HepG2 (cell line): ENCODE data around the gene CCDC38. TPM values are rescaled to one million over a fixed set of nuclear protein-coding genes. Genes with fewer than 3 reads are reported as not detected.

Experiments
- ARNTL ChIP-seq: sonication (generic); formaldehyde crosslinking; IDR thresholded peaks from 2 replicates; pipeline ENCODE4 v1.4.0; 2020; ENCODE audit warnings: mild to moderate bottlenecking, missing genetic modification reagents
- ATF1 ChIP-seq: IDR thresholded peaks from 2 replicates; pipeline ENCODE4 v1.6.1; 2016; ENCODE audit warnings: mild to moderate bottlenecking, control low read depth
- ELF1 ChIP-seq: sonication (generic); formaldehyde crosslinking; IDR thresholded peaks from 2 replicates; pipeline ENCODE4 v1.4.0; 2020; ENCODE audit warnings: missing genetic modification reagents
- GTF2F1 ChIP-seq: fragments of 150-350 bp; IDR thresholded peaks from 2 replicates; pipeline ENCODE4 v1.6.1; 2014; ENCODE audit warnings: low read length
- KDM5A ChIP-seq: fragments of 200-600 bp; sonication (generic); IDR thresholded peaks from 2 replicates; pipeline ENCODE4 v1.7.0; 2018; ENCODE audit warnings: antibody characterized with exemption, mild to moderate bottlenecking, low read length, borderline replicate concordance
- MLLT10 ChIP-seq: sonication (generic); formaldehyde crosslinking; IDR thresholded peaks from 2 replicates; pipeline ENCODE4 v1.4.0; 2020; ENCODE audit warnings: missing genetic modification reagents
- MNT ChIP-seq: fragments of 450-650 bp; IDR thresholded peaks from 2 replicates; pipeline ENCODE4 v1.6.1; 2016
- NFE2 ChIP-seq: sonication (generic); formaldehyde crosslinking; IDR thresholded peaks from 2 replicates; pipeline ENCODE4 v1.4.0; 2020; ENCODE audit warnings: missing genetic modification reagents
- NFRKB ChIP-seq: fragments of 450-650 bp; IDR thresholded peaks from 2 replicates; pipeline ENCODE4 v1.6.1; 2017
- NFYB ChIP-seq: sonication (generic); formaldehyde crosslinking; IDR thresholded peaks from 2 replicates; pipeline ENCODE4 v1.4.0; 2020; ENCODE audit warnings: missing genetic modification reagents
- NFYC ChIP-seq: IDR thresholded peaks from 2 replicates; pipeline ENCODE4 v1.6.1; 2016; ENCODE audit warnings: missing genetic modification reagents, missing compliant biosample characterization
- PAWR ChIP-seq: sonication (generic); formaldehyde crosslinking; IDR thresholded peaks from 2 replicates; pipeline ENCODE4 v1.4.0; 2020; ENCODE audit warnings: missing genetic modification reagents, mild to moderate bottlenecking, borderline replicate concordance
- PBX3 ChIP-seq: sonication (generic); formaldehyde crosslinking; IDR thresholded peaks from 2 replicates; pipeline ENCODE4 v1.8.1; 2023; ENCODE audit warnings: missing genetic modification reagents, inconsistent platforms, borderline replicate concordance
- PRDM15 ChIP-seq: sonication (generic); formaldehyde crosslinking; IDR thresholded peaks from 2 replicates; pipeline ENCODE4 v1.4.0; 2020; ENCODE audit warnings: missing genetic modification reagents
- PTBP1 ChIP-seq: fragments of 200-400 bp; formaldehyde crosslinking; IDR thresholded peaks from 2 replicates; pipeline ENCODE4 v1.6.1; 2018; ENCODE audit warnings: low read length, low read depth; ENCODE audit not compliant: poor library complexity, severe bottlenecking
- SKI ChIP-seq: fragments of 450-650 bp; IDR thresholded peaks from one replicate; pipeline ENCODE4 v1.6.1; 2018; ENCODE audit warnings: mild to moderate bottlenecking; ENCODE audit not compliant: partially characterized antibody
- TEAD3 ChIP-seq: optimal IDR thresholded peaks from 2 replicates; pipeline ENCODE3; 2016; ENCODE audit warnings: borderline replicate concordance
- THAP11 ChIP-seq: IDR thresholded peaks from 2 replicates; pipeline ENCODE4 v1.6.1; 2016; ENCODE audit warnings: missing biosample characterization, missing genetic modification reagents
- YEATS2 ChIP-seq: sonication (generic); formaldehyde crosslinking; IDR thresholded peaks from 2 replicates; pipeline ENCODE4 v1.4.0; 2020; ENCODE audit warnings: missing genetic modification reagents, borderline replicate concordance
- ZFY ChIP-seq: sonication (generic); formaldehyde crosslinking; IDR thresholded peaks from 2 replicates; pipeline ENCODE4 v1.4.0; 2020; ENCODE audit warnings: missing genetic modification reagents
- ZFYVE20 ChIP-seq: sonication (generic); formaldehyde crosslinking; IDR thresholded peaks from 2 replicates; pipeline ENCODE4 v1.8.0; 2023; ENCODE audit warnings: low read depth, mild to moderate bottlenecking, moderate library complexity, missing genetic modification reagents, borderline replicate concordance
- ZKSCAN5 ChIP-seq: sonication (generic); formaldehyde crosslinking; IDR thresholded peaks from 2 replicates; pipeline ENCODE4 v1.5.1; 2020; ENCODE audit warnings: mild to moderate bottlenecking, missing genetic modification reagents
- ZNF496 ChIP-seq: sonication (generic); formaldehyde crosslinking; IDR thresholded peaks from 2 replicates; pipeline ENCODE4 v1.8.1; 2023; ENCODE audit warnings: mild to moderate bottlenecking, moderate library complexity, missing genetic modification reagents; ENCODE audit not compliant: insufficient replicate concordance
- ZSCAN30 ChIP-seq: sonication (generic); formaldehyde crosslinking; IDR thresholded peaks from 2 replicates; pipeline ENCODE4 v1.5.0; 2020; ENCODE audit warnings: mild to moderate bottlenecking, missing genetic modification reagents
- ZXDC ChIP-seq: sonication (generic); formaldehyde crosslinking; IDR thresholded peaks from 2 replicates; pipeline ENCODE4 v1.5.0; 2020; ENCODE audit warnings: mild to moderate bottlenecking, missing genetic modification reagents
- polyA plus RNA-seq, 8 experiments: library from polyadenylated mRNA; depleted of rRNA in 3 of 8; stranded (reverse) in 7 of 8; unstranded in 1 of 8; fragments of >200 nt; fragmentation: Illumina TruSeq in 4 of 8; extraction: Trizol in 4 of 8; gene quantifications; 2 replicates each; pipeline versions ENCODE4 v1.2.1 to v1.2.3, GENCODE V29; 2011 to 2016; ENCODE audit warnings: low read depth in 4 of 8, missing spikeins in 1 of 8, mixed read lengths in 1 of 8; ENCODE audit not compliant: insufficient read depth in 1 of 8
- total RNA-seq, 5 experiments: library from RNA; depleted of rRNA; stranded (reverse); fragments of >200 nt; fragmentation: Illumina TruSeq; extraction: Trizol; gene quantifications; 2 replicates each; pipeline ENCODE4 v1.2.3, GENCODE V29; 2016; ENCODE audit warnings: low read depth in 1 of 5

Gene CCDC38
- total and polyA plus RNA-seq, 2 of the 13 experiments (the other 11 are each of a cell fraction or from before 2014, with no cell fraction given): 0.24 to 0.32 TPM

- TF ChIP-seq PBX3 (CRISPR knock-in tag) (no peak), PRDM15 (no peak), NFRKB (no peak), NFYC (CRISPR knock-in tag) (0 out of 2 replicates have a peak, but pooled peaks have one; percentile 21), MLLT10 (no peak), ARNTL (CRISPR knock-in tag) (peak; percentile 61), KDM5A (no peak), YEATS2 (no peak), SKI (peak; percentile 93), THAP11 (CRISPR knock-in tag) (peak; percentile 62), ZSCAN30 (no peak), ZKSCAN5 (CRISPR knock-in tag) (no peak), ZFYVE20 (CRISPR knock-in tag) (no peak), ELF1 (CRISPR knock-in tag) (no peak), ZNF496 (no peak), TEAD3 (CRISPR knock-in tag) (peak; percentile 80), ZXDC (no peak), MNT (no peak), NFYB (CRISPR knock-in tag) (no peak), PAWR (no peak), ATF1 (CRISPR knock-in tag) (peak; percentile 71), ZFY (CRISPR knock-in tag) (no peak), NFE2 (CRISPR knock-in tag) (no peak), PTBP1 (no peak), GTF2F1 (no peak)
Measured at GRCh38 chr12:95974358-95974757, 31.9 kb upstream of the CCDC38 start (continued).
